H1 (cell line): ENCODE measurements around the gene HMGB4.

Experiments
- CEBPB ChIP-seq: IDR thresholded peaks from 2 replicates; pipeline ENCODE4 v1.6.1; 2012; ENCODE audit warnings: low read depth, low read length
- HDAC6 ChIP-seq: IDR thresholded peaks from one replicate; pipeline ENCODE4 v1.7.1; 2012; ENCODE audit warnings: low read depth, mild to moderate bottlenecking, inconsistent platforms, low read length, moderate library complexity
- JUND ChIP-seq: IDR thresholded peaks from 2 replicates; pipeline ENCODE4 v1.6.1; 2011; ENCODE audit warnings: mild to moderate bottlenecking, improper control_type of control experiment, low read length
- POLR2A ChIP-seq, 2 experiments: IDR thresholded peaks; 1 replicate in 1 of 2; 2 replicates in 1 of 2; pipeline ENCODE4 v1.6.1; 2011; ENCODE audit warnings: low read depth in 2 of 2, low read length in 2 of 2, mild to moderate bottlenecking in 2 of 2; ENCODE audit errors: control extremely low read depth in 1 of 2
- POLR2AphosphoS5 ChIP-seq: IDR thresholded peaks from 2 replicates; pipeline ENCODE4 v1.6.1; 2011; ENCODE audit warnings: low read depth, low read length
- RAD21 ChIP-seq, 2 experiments: IDR thresholded peaks in 1 of 2; conservative IDR thresholded peaks in 1 of 2; 2 replicates each; pipeline ENCODE4 v1.6.1; 2011; ENCODE audit warnings: low read depth in 2 of 2, low read length in 2 of 2, improper control_type of control experiment in 1 of 2, inconsistent platforms in 1 of 2, mild to moderate bottlenecking in 1 of 2, moderate library complexity in 1 of 2
- SP4 ChIP-seq: IDR thresholded peaks from 2 replicates; pipeline ENCODE4 v1.6.1; 2012; ENCODE audit warnings: low read length, inconsistent platforms
- YY1 ChIP-seq: IDR thresholded peaks from 2 replicates; pipeline ENCODE4 v1.6.1; 2011; ENCODE audit warnings: low read depth, mild to moderate bottlenecking, low read length
- ZNF274 ChIP-seq: IDR thresholded peaks from 2 replicates; pipeline ENCODE4 v1.7.0; 2012; ENCODE audit warnings: low read length, borderline replicate concordance; ENCODE audit errors: extremely low read depth
- TF ChIP-seq, protein P1 (sequence below), 3 experiments: IDR thresholded peaks; 1 replicate in 2 of 3; 2 replicates in 1 of 3; pipeline versions ENCODE4 v1.5.1 to v1.6.1; 2011; ENCODE audit warnings: low read length in 3 of 3, mild to moderate bottlenecking in 3 of 3, inconsistent platforms in 2 of 3, low read depth in 1 of 3, moderate library complexity in 1 of 3; ENCODE audit not compliant: insufficient read depth in 1 of 3; ENCODE audit errors: control extremely low read depth in 1 of 3

DNA sequence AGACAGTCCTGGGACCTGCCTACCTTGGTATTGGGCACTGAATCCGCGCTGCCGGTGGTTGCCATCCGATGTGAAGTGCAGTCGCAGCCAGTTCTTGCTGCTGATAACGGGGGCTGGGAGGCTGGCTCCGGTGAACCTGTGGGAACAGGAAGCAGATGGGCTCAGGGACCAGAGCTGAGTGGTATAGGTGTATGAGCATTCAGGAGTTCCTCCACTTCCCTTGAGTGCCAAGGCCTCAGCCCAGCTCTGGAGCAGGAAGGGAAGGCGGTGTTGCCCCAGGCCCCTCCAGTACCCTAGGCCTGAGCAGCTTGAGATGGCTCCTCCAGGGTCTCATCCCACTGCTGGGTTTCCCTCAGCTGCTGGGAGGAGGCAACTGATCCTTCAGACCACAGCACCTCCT lies 17.0 kb upstream of the HMGB4 start:
- TF ChIP-seq YY1 (no peak), ZNF274 (no peak), HDAC6 (no peak), RAD21 (IDR thresholded peaks at IDR 0.05 in 1 of 2, conservative IDR thresholded peaks at IDR 0.05 in 1 of 2; ENCODE audit: low read depth in 2 of 2, low read length in 2 of 2) (no peak), SP4 (no peak), POLR2AphosphoS5 (no peak), POLR2A (IDR thresholded peaks at IDR 0.05; ENCODE audit: control extremely low read depth in 1 of 2, low read depth in 2 of 2, low read length in 2 of 2) (no peak), JUND (no peak), CEBPB (no peak)
- TF ChIP-seq, protein P1, sequence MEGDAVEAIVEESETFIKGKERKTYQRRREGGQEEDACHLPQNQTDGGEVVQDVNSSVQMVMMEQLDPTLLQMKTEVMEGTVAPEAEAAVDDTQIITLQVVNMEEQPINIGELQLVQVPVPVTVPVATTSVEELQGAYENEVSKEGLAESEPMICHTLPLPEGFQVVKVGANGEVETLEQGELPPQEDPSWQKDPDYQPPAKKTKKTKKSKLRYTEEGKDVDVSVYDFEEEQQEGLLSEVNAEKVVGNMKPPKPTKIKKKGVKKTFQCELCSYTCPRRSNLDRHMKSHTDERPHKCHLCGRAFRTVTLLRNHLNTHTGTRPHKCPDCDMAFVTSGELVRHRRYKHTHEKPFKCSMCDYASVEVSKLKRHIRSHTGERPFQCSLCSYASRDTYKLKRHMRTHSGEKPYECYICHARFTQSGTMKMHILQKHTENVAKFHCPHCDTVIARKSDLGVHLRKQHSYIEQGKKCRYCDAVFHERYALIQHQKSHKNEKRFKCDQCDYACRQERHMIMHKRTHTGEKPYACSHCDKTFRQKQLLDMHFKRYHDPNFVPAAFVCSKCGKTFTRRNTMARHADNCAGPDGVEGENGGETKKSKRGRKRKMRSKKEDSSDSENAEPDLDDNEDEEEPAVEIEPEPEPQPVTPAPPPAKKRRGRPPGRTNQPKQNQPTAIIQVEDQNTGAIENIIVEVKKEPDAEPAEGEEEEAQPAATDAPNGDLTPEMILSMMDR (IDR thresholded peaks at IDR 0.05; ENCODE audit: control extremely low read depth in 1 of 3, insufficient read depth in 1 of 3, low read depth in 1 of 3, low read length in 3 of 3) = no peak
